Liver (tissue), 9 donors: ENCODE results near the gene SERP1. TPM values are rescaled to one million over a fixed set of nuclear protein-coding genes. Genes with fewer than 3 reads are reported as not detected.

Source experiments
- DNase-seq: peaks from one replicate; pipeline ENCODE4 v3.0.0-alpha.2; 2017; ENCODE audit warnings: low spot score
- H3K27ac ChIP-seq, 2 donors: one replicate each; pipeline ENCODE4 v1.7.0; 2013; ENCODE audit warnings: inconsistent platforms in 2 of 2, low read length in 2 of 2, control low read depth in 1 of 2, low read depth in 1 of 2, mild to moderate bottlenecking in 1 of 2
- H3K27me3 ChIP-seq, 4 donors: one replicate each; pipeline versions ENCODE4 v1.6.1 to v1.7.0; 2013; ENCODE audit warnings: low read length in 3 of 4, inconsistent platforms in 1 of 4, mild to moderate bottlenecking in 1 of 4, moderate library complexity in 1 of 4; ENCODE audit not compliant: control insufficient read depth in 4 of 4, insufficient read depth in 4 of 4
- H3K36me3 ChIP-seq, 4 donors: one replicate each; pipeline versions ENCODE4 v1.6.1 to v1.7.0; 2013; ENCODE audit warnings: low read length in 3 of 4, mild to moderate bottlenecking in 3 of 4, low read depth in 1 of 4, moderate library complexity in 1 of 4; ENCODE audit not compliant: control insufficient read depth in 4 of 4, insufficient read depth in 3 of 4
- H3K4me1 ChIP-seq, 4 donors: one replicate each; pipeline versions ENCODE4 v1.6.1 to v1.7.0; 2013; ENCODE audit warnings: low read length in 3 of 4, mild to moderate bottlenecking in 3 of 4, moderate library complexity in 1 of 4; ENCODE audit not compliant: control insufficient read depth in 4 of 4, insufficient read depth in 4 of 4
- H3K4me3 ChIP-seq, 3 donors: one replicate each; pipeline versions ENCODE4 v1.6.1 to v1.7.0; 2013; ENCODE audit warnings: low read length in 3 of 3, control low read depth in 1 of 3, low read depth in 1 of 3, mild to moderate bottlenecking in 1 of 3
- H3K9ac ChIP-seq, 2 donors: one replicate each; pipeline ENCODE4 v1.7.0; 2013; ENCODE audit warnings: low read length in 2 of 2, mild to moderate bottlenecking in 2 of 2, moderate library complexity in 2 of 2, control low read depth in 1 of 2, low read depth in 1 of 2
- H3K9me3 ChIP-seq, 4 donors: one replicate each; pipeline versions ENCODE4 v1.6.1 to v1.7.0; 2013; ENCODE audit warnings: low read length in 3 of 4; ENCODE audit not compliant: control insufficient read depth in 4 of 4
- ATF3 ChIP-seq: IDR thresholded peaks from 2 replicates; pipeline ENCODE4 v1.6.1; 2016; ENCODE audit warnings: antibody characterized with exemption
- CTCF ChIP-seq: fragments of 150-350 bp; IDR thresholded peaks from 2 replicates; pipeline ENCODE4 v1.5.1; 2017; ENCODE audit warnings: improper control_type of control experiment, low read depth, low read length; ENCODE audit not compliant: missing input control
- EGR1 ChIP-seq, 2 donors: IDR thresholded peaks; 2 replicates each; pipeline ENCODE4 v1.6.1; 2016 to 2018; ENCODE audit warnings: antibody characterized with exemption in 2 of 2, low read depth in 2 of 2
- FOXA1 ChIP-seq: IDR thresholded peaks from 2 replicates; pipeline ENCODE4 v1.6.1; 2016; ENCODE audit warnings: antibody characterized with exemption
- FOXA2 ChIP-seq: IDR thresholded peaks from 2 replicates; pipeline ENCODE4 v1.6.1; 2016; ENCODE audit warnings: antibody characterized with exemption
- GABPA ChIP-seq, 2 donors: IDR thresholded peaks in 1 of 2; conservative IDR thresholded peaks in 1 of 2; 2 replicates each; pipeline ENCODE4 v1.6.1; 2016; ENCODE audit warnings: antibody characterized with exemption in 2 of 2, mild to moderate bottlenecking in 1 of 2, moderate library complexity in 1 of 2
- HNF4A ChIP-seq, 2 donors: conservative IDR thresholded peaks; 2 replicates each; pipeline ENCODE4 v1.6.1; 2016; ENCODE audit warnings: antibody characterized with exemption in 2 of 2, mild to moderate bottlenecking in 2 of 2
- HNF4G ChIP-seq: IDR thresholded peaks from 2 replicates; pipeline ENCODE4 v1.6.1; 2016; ENCODE audit warnings: antibody characterized with exemption
- JUND ChIP-seq, 2 donors: IDR thresholded peaks; 2 replicates each; pipeline ENCODE4 v1.6.1; 2016; ENCODE audit warnings: antibody characterized with exemption in 2 of 2
- MAX ChIP-seq: IDR thresholded peaks from 2 replicates; pipeline ENCODE4 v1.6.1; 2016; ENCODE audit warnings: antibody characterized with exemption
- NR2F2 ChIP-seq: IDR thresholded peaks from 2 replicates; pipeline ENCODE4 v1.6.1; 2016; ENCODE audit warnings: antibody characterized with exemption
- RAD21 ChIP-seq, 2 donors: IDR thresholded peaks; 2 replicates each; pipeline ENCODE4 v1.6.1; 2016; ENCODE audit warnings: antibody characterized with exemption in 2 of 2, mild to moderate bottlenecking in 2 of 2
- REST ChIP-seq: IDR thresholded peaks from 2 replicates; pipeline ENCODE4 v1.6.1; 2016; ENCODE audit warnings: antibody characterized with exemption, mild to moderate bottlenecking
- RXRA ChIP-seq, 2 donors: IDR thresholded peaks; 2 replicates each; pipeline ENCODE4 v1.6.1; 2017 to 2018; ENCODE audit warnings: antibody characterized with exemption in 2 of 2, mild to moderate bottlenecking in 1 of 2
- SP1 ChIP-seq: IDR thresholded peaks from 2 replicates; pipeline ENCODE4 v1.6.1; 2018; ENCODE audit warnings: antibody characterized with exemption, mild to moderate bottlenecking
- TAF1 ChIP-seq: conservative IDR thresholded peaks from 2 replicates; pipeline ENCODE4 v1.6.1; 2016; ENCODE audit warnings: antibody characterized with exemption, mild to moderate bottlenecking
- YY1 ChIP-seq: IDR thresholded peaks from 2 replicates; pipeline ENCODE4 v1.6.1; 2016; ENCODE audit warnings: antibody characterized with exemption, mild to moderate bottlenecking
- ZBTB33 ChIP-seq: IDR thresholded peaks from 2 replicates; pipeline ENCODE4 v1.6.1; 2016; ENCODE audit warnings: antibody characterized with exemption
- WGBS: extraction: QIAGEN DNeasy Blood & Tissue Kit; methylation state at CpG from one replicate; pipeline ENCODE4 v1.1.7; 2013; 5-methylcytosine and 5-hydroxymethylcytosine counted together
- polyA plus RNA-seq, 2 donors: library from polyadenylated mRNA; stranded (reverse) in 1 of 2; unstranded in 1 of 2; fragments of 200-250 nt in 1 of 2; fragments of >200 nt in 1 of 2; fragmentation: Nextera tagmentation in 1 of 2; extraction: Ambion mirVana in 1 of 2; gene quantifications; one replicate each; pipeline versions ENCODE4 v1.2.1 to v1.2.3, GENCODE V29; 2013 to 2015
- total RNA-seq, 2 donors: library from RNA; depleted of rRNA; stranded (reverse); fragments of >200 nt; gene quantifications; one replicate each; pipeline ENCODE4 v1.2.3, GENCODE V29; 2014
- donor health status: healthy.
- donor health status: healthy.
- donor health status: healthy.
- donor health status: healthy.
- donor health status: healthy.

SERP1 gene
- total and polyA plus RNA-seq, 4 donors, result 116 to 254 (median 182) TPM

- TF ChIP-seq ATF3, result no peak
- TF ChIP-seq EGR1 (IDR thresholded peaks at IDR 0.05; ENCODE audit: low read depth in 2 of 2), result no peak
- no peak for TF ChIP-seq HNF4A (conservative IDR thresholded peaks at IDR 0.05)
- no peak for TF ChIP-seq GABPA (IDR thresholded peaks at IDR 0.05 in 1 of 2, conservative IDR thresholded peaks at IDR 0.05 in 1 of 2)
- TF ChIP-seq NR2F2, result no peak
- TF ChIP-seq TAF1, result no peak
- TF ChIP-seq FOXA2, result no peak
- TF ChIP-seq HNF4G, result no peak
These were observed 9.7 kb upstream of the SERP1 start (continued) for GRCh38 chr3:150555859-150556436.

GRCh38 chr3:150547045-150547741, 897 bp upstream of the SERP1 start:
- Histone ChIP-seq H3K9me3 (no peaks in the 10 kb centered on the region), H3K27me3 (no peaks in the 10 kb centered on the region), H3K9ac (peak overlapping the region; percentile 69 to 83), H3K27ac (peak overlapping the region; percentile 86 to 99), H3K4me1 (peaks cover 2 to 23% (median 17%) of the 10 kb centered on the region in 4 donors), H3K36me3 (peaks cover 5 to 19% (median 14%) of the 10 kb centered on the region in 4 donors), H3K4me3 (peak overlapping the region; percentile 69 to 98 (median 91))
- WGBS, result 22% methylated on average over 7 of the region's 7 CpGs
- DNase-seq, result no peak
- TF ChIP-seq EGR1 (IDR thresholded peaks at IDR 0.05; ENCODE audit: low read depth in 2 of 2) (no peak), GABPA (IDR thresholded peaks at IDR 0.05 in 1 of 2, conservative IDR thresholded peaks at IDR 0.05 in 1 of 2) (no peak), SP1 (no peak), ZBTB33 (no peak), FOXA1 (no peak), ATF3 (no peak), RXRA (IDR thresholded peaks at IDR 0.05) (no peak), CTCF (no peak), HNF4A (conservative IDR thresholded peaks at IDR 0.05) (no peak), FOXA2 (no peak), RAD21 (IDR thresholded peaks at IDR 0.05) (no peak), TAF1 (no peak), REST (no peak), MAX (no peak), HNF4G (no peak), YY1 (no peak), NR2F2 (no peak), JUND (IDR thresholded peaks at IDR 0.05) (no peak)
